IMR-90 (cell line): Measurements from ENCODE around the gene GRIA3. TPM values are rescaled to one million over a fixed set of nuclear protein-coding genes. Genes with fewer than 3 reads are reported as not detected.

Experiments used
- ATAC-seq: fragments of 200-7000 bp; cut with Tn5 transposase; 2 replicates; pipeline ENCODE4 v1.9.1; 2020; ENCODE audit warnings: low read depth, mild to moderate bottlenecking, moderate library complexity
- BruUV-seq: library from RNA; stranded (reverse); fragments of 400-500 nt; replicated peaks from 2 replicates; lab custom pipeline; 2021; lab: Mats Ljungman, UMichigan
- CTCF ChIA-PET: fragments of 300-600 bp; formaldehyde crosslinking; extraction: SDS; loops from one replicate; lab custom pipeline; 2021; ENCODE audit warnings: antibody characterized with exemption; lab: Yijun Ruan, JAX
- POLR2A ChIA-PET: fragments of 300-600 bp; sonication (Branson Sonifier 250); formaldehyde crosslinking; loops from one replicate; lab custom pipeline; 2022; ENCODE audit warnings: antibody characterized with exemption; ENCODE audit not compliant: unreplicated experiment; lab: Charles Lee
- DNase-seq: peaks from one replicate; pipeline ENCODE4 v3.0.0; 2013
- H2AFZ ChIP-seq: replicated peaks from 2 replicates; pipeline ENCODE3; 2013; ENCODE audit warnings: low read length, mild to moderate bottlenecking; ENCODE audit not compliant: poor library complexity
- H2AK5ac ChIP-seq: 2 replicates; pipeline ENCODE4 v1.6.1; 2013; ENCODE audit warnings: low read depth, low read length, inconsistent platforms
- H2AK9ac ChIP-seq: replicated peaks from 2 replicates; pipeline ENCODE3; 2013; ENCODE audit warnings: mild to moderate bottlenecking, low read depth, low read length, moderate library complexity; ENCODE audit not compliant: poor library complexity
- H2BK120ac ChIP-seq: 2 replicates; pipeline ENCODE4 v1.6.1; 2013; ENCODE audit warnings: low read depth, low read length, inconsistent platforms
- H2BK15ac ChIP-seq: 3 replicates; pipeline ENCODE4 v1.6.1; 2013; ENCODE audit warnings: low read depth, low read length, inconsistent platforms
- H2BK20ac ChIP-seq: 2 replicates; pipeline ENCODE4 v1.6.1; 2013; ENCODE audit warnings: low read depth, mild to moderate bottlenecking, inconsistent platforms, low read length, moderate library complexity
- H2BK5ac ChIP-seq: 2 replicates; pipeline ENCODE4 v1.6.1; 2013; ENCODE audit warnings: mild to moderate bottlenecking, low read depth, low read length, inconsistent platforms; ENCODE audit not compliant: poor library complexity, severe bottlenecking
- H3K14ac ChIP-seq: replicated peaks from 2 replicates; pipeline ENCODE4 v1.6.1; 2013; ENCODE audit warnings: low read depth, low read length, inconsistent platforms
- H3K18ac ChIP-seq: 2 replicates; pipeline ENCODE4 v1.6.1; 2013; ENCODE audit warnings: low read depth, low read length, control low read depth
- H3K23ac ChIP-seq: 2 replicates; pipeline ENCODE4 v1.6.1; 2013; ENCODE audit warnings: low read depth, low read length, inconsistent platforms
- H3K27ac ChIP-seq: 2 replicates; pipeline ENCODE4 v1.5.1; 2013; ENCODE audit warnings: mild to moderate bottlenecking, control low read depth, low read length; ENCODE audit not compliant: insufficient read depth
- H3K27me3 ChIP-seq: 2 replicates; pipeline ENCODE4 v1.6.1; 2013; ENCODE audit warnings: low read length; ENCODE audit not compliant: control insufficient read depth, insufficient read depth
- H3K36me3 ChIP-seq: 2 replicates; pipeline ENCODE4 v1.6.1; 2013; ENCODE audit warnings: low read length, mixed read lengths; ENCODE audit not compliant: control insufficient read depth, insufficient read depth
- H3K4ac ChIP-seq: 2 replicates; pipeline ENCODE4 v1.6.1; 2013; ENCODE audit warnings: low read depth, low read length, inconsistent platforms
- H3K4me1 ChIP-seq: 2 replicates; pipeline ENCODE4 v1.6.1; 2013; ENCODE audit warnings: low read length, mixed read lengths; ENCODE audit not compliant: control insufficient read depth, insufficient read depth
- H3K4me2 ChIP-seq: 2 replicates; pipeline ENCODE4 v1.6.1; 2013; ENCODE audit warnings: low read depth, mild to moderate bottlenecking, control low read depth, low read length, moderate library complexity
- H3K4me3 ChIP-seq: 2 replicates; pipeline ENCODE4 v1.5.1; 2013; ENCODE audit warnings: low read depth, mild to moderate bottlenecking, control low read depth, low read length, moderate library complexity; ENCODE audit not compliant: insufficient read depth
- H3K56ac ChIP-seq: 2 replicates; pipeline ENCODE4 v1.6.1; 2013; ENCODE audit warnings: low read length, inconsistent platforms; ENCODE audit not compliant: insufficient read depth; ENCODE audit errors: extremely low read depth
- H3K79me1 ChIP-seq, 2 experiments: 2 replicates each; pipeline ENCODE4 v1.6.1; 2013; ENCODE audit warnings: low read length in 2 of 2, inconsistent platforms in 1 of 2, low read depth in 1 of 2
- H3K9ac ChIP-seq: 2 replicates; pipeline ENCODE4 v1.6.1; 2013; ENCODE audit warnings: low read depth, low read length, control low read depth
- H3K9me1 ChIP-seq: 2 replicates; pipeline ENCODE4 v1.6.1; 2013; ENCODE audit warnings: low read length, inconsistent platforms; ENCODE audit not compliant: insufficient read depth
- H3K9me3 ChIP-seq: 2 replicates; pipeline ENCODE4 v1.6.1; 2013; ENCODE audit warnings: low read length; ENCODE audit not compliant: control insufficient read depth, insufficient read depth
- H4K20me1 ChIP-seq: 2 replicates; pipeline ENCODE4 v1.6.1; 2013; ENCODE audit warnings: low read length, inconsistent platforms; ENCODE audit not compliant: insufficient read depth
- H4K5ac ChIP-seq: 2 replicates; pipeline ENCODE4 v1.6.1; 2013; ENCODE audit warnings: mild to moderate bottlenecking, low read depth, low read length, control low read depth
- H4K8ac ChIP-seq, 2 experiments: 2 replicates each; pipeline ENCODE4 v1.6.1; 2013; ENCODE audit warnings: low read depth in 2 of 2, low read length in 2 of 2, control low read depth in 1 of 2, inconsistent platforms in 1 of 2
- H4K91ac ChIP-seq: 2 replicates; pipeline ENCODE4 v1.6.1; 2013; ENCODE audit warnings: low read depth, low read length, inconsistent platforms; ENCODE audit not compliant: insufficient read depth
- RAD21 ChIP-seq: IDR thresholded peaks from 2 replicates; pipeline ENCODE4 v1.6.1; 2012; ENCODE audit warnings: low read length, improper control_type of control experiment
- WGBS, 2 experiments: methylation state at CpG; one replicate each; pipeline versions ENCODE4 v1.1.5 to v1.1.7; 2013; ENCODE audit warnings: missing lambda C conversion rate in 2 of 2; ENCODE audit not compliant: insufficient read length in 1 of 2; ENCODE audit errors: extremely low coverage in 2 of 2; 5-methylcytosine and 5-hydroxymethylcytosine counted together
- dilution Hi-C: fragments of 300-500 bp; cut with HindIII; formaldehyde crosslinking; loops from one replicate; pipeline ENCODE4 v1.14.3; 2018; ENCODE audit warnings: low sequenced_read_pairs; ENCODE audit not compliant: unreplicated experiment
- in situ Hi-C: fragments of 300-500 bp; cut with MboI; formaldehyde crosslinking; loops from 3 replicates; pipeline ENCODE4 v1.14.3; 2019; ENCODE audit warnings: low sequenced_read_pairs, inconsistent platforms, mixed read lengths
- intact Hi-C: fragments of 100-400 bp; cut with micrococcal nuclease; formaldehyde crosslinking; loops from 2 replicates; pipeline ENCODE4 v1.10.0; 2022
- polyA plus RNA-seq, 3 experiments: library from polyadenylated mRNA; depleted of rRNA; stranded (reverse); fragments of >200 nt; gene quantifications; 2 replicates each; pipeline ENCODE4 v1.2.3, GENCODE V29; 2012; ENCODE audit warnings: low replicate concordance in 1 of 3
- total RNA-seq: library from RNA; depleted of rRNA; stranded (reverse); fragments of >200 nt; gene quantifications from 2 replicates; pipeline ENCODE4 v1.2.3, GENCODE V29; 2012
- TF ChIP-seq, protein P1 (sequence below): fragments of 150-350 bp; IDR thresholded peaks from 2 replicates; pipeline ENCODE4 v1.6.1; 2017; ENCODE audit warnings: mild to moderate bottlenecking, antibody characterized with exemption, low read length, low read depth

Gene GRIA3
- total and polyA plus RNA-seq, 2 of the 4 experiments (the other 2 are of a cell fraction), result not detected

DNA sequence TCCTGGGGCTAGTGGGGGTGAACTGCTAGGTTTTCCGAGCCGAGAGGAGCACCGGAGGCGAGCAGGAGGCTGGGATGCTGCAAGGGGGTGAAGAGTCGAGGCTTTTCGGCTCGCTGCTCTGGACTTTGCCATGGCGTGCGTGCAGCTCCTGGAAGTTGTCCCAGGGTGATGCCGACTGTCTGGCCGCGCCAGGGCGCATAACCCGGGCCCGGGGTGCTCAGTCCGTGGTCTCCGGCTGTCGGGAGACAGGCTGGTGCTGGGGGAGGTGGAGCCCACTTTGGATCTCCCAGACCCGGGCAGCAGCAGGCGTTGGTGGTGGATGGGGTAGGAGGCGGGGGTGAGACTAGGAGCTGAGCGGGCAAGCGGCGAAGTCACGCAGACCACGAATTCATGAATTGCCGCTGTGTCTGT is 793 bp downstream of the GRIA3 start:
- no peak for DNase-seq
- H3K9me1 ChIP-seq, result no peaks in the 10 kb centered on the region
- H3K9ac ChIP-seq, result no peak overlapping the region
- ChIA-PET POLR2A (no interaction called here), CTCF (no interaction called here)
- TF ChIP-seq, protein P1, sequence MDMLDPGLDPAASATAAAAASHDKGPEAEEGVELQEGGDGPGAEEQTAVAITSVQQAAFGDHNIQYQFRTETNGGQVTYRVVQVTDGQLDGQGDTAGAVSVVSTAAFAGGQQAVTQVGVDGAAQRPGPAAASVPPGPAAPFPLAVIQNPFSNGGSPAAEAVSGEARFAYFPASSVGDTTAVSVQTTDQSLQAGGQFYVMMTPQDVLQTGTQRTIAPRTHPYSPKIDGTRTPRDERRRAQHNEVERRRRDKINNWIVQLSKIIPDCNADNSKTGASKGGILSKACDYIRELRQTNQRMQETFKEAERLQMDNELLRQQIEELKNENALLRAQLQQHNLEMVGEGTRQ, result no peak
- TF ChIP-seq RAD21, result no peak
- H3K4me3 ChIP-seq, result no peak overlapping the region
- H3K27me3 ChIP-seq, result no peaks in the 10 kb centered on the region
- in situ Hi-C loops (no loop called here), intact Hi-C loops (no loop called here), dilution Hi-C loops (no loop called here)
- WGBS, 2 experiments, result 31% methylated on average over 13 of the region's 27 CpGs; no CpG with 5 or more reads in 1 of the 2 experiments
- H3K27ac ChIP-seq, result no peak overlapping the region
- no peak overlapping the region for H2AK5ac ChIP-seq
- no peaks in the 10 kb centered on the region for H3K79me1 ChIP-seq
- no peak overlapping the region for H2BK20ac ChIP-seq
- H4K8ac ChIP-seq, result no peak overlapping the region
- H3K36me3 ChIP-seq, result no peaks in the 10 kb centered on the region
- H4K91ac ChIP-seq, result no peak overlapping the region
- H3K56ac ChIP-seq, result no peak overlapping the region
- no peak overlapping the region for H3K4me2 ChIP-seq
- H3K4me1 ChIP-seq, result no peaks in the 10 kb centered on the region
- H2AK9ac ChIP-seq, result no peak overlapping the region
- no peaks in the 10 kb centered on the region for H4K20me1 ChIP-seq
- H2BK5ac ChIP-seq, result no peak overlapping the region
- no peak overlapping the region for H3K4ac ChIP-seq
- no peaks in the 10 kb centered on the region for H3K9me3 ChIP-seq
- no peak overlapping the region for H2AFZ ChIP-seq
- no peak overlapping the region for H2BK15ac ChIP-seq
- BruUV-seq, result no TSS peak
- no peak for ATAC-seq
- H2BK120ac ChIP-seq, result no peak overlapping the region
- no peak overlapping the region for H4K5ac ChIP-seq
- H3K14ac ChIP-seq, result no peak overlapping the region
- no peak overlapping the region for H3K23ac ChIP-seq
- no peak overlapping the region for H3K18ac ChIP-seq
